Measurements from ENCODE around the gene MICAL1.

The MICAL1 gene

DNA sequence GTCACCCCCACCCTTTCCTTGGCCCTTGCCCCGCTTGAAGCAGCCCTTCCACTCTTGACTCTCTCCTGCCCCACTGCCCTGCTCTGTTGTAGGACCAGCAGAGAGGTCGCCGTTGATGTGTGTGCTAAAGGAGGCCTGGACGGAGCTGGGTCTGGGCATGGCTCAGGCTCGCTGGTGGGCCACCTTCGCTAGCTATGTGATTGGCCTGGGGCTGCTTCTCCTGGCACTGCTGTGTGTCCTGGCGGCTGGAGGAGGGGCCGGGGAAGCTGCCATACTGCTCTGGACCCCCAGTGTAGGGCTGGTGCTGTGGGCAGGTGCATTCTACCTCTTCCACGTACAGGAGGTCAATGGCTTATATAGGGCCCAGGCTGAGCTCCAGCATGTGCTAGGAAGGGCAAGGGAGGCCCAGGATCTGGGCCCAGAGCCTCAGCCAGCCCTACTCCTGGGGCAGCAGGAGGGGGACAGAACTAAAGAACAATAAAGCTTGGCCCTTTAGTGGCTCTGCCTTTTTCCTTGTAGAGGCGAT lies 12.1 kb downstream of the MICAL1 start:
- no peak for TF ChIP-seq GATA2 (IDR thresholded peaks at IDR 0.05; ENCODE audit: low read depth, low read length)
- no peak for TF ChIP-seq GATA3 (IDR thresholded peaks at IDR 0.05; ENCODE audit: low read depth, low read length)

DNA sequence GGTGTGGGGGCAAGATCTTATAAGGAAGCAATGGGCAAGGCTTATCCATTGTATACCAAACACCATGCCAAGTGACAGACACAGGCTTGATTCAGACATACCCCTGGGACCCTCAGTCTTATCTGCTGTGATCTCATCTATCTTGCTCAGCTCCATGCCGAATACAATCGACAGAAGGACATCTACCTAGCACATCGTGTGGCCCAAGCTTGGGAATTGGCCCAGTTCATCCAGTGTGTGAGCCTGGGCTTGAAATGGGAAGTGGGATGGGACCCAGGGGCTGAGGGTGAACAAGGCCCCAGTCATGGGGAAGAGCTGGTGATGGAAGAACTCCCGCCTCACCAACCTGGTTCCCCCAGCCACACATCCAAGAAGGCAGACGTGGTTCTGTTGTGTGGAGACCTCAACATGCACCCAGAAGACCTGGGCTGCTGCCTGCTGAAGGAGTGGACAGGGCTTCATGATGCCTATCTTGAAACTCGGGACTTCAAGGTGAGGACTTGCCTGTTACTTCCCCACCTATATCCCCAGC lies 13.1 kb downstream of the MICAL1 start:
- no peak for TF ChIP-seq GATA3 (IDR thresholded peaks at IDR 0.05; ENCODE audit: low read depth, low read length)
- TF ChIP-seq GATA2 (IDR thresholded peaks at IDR 0.05; ENCODE audit: low read depth, low read length): no peak

DNA sequence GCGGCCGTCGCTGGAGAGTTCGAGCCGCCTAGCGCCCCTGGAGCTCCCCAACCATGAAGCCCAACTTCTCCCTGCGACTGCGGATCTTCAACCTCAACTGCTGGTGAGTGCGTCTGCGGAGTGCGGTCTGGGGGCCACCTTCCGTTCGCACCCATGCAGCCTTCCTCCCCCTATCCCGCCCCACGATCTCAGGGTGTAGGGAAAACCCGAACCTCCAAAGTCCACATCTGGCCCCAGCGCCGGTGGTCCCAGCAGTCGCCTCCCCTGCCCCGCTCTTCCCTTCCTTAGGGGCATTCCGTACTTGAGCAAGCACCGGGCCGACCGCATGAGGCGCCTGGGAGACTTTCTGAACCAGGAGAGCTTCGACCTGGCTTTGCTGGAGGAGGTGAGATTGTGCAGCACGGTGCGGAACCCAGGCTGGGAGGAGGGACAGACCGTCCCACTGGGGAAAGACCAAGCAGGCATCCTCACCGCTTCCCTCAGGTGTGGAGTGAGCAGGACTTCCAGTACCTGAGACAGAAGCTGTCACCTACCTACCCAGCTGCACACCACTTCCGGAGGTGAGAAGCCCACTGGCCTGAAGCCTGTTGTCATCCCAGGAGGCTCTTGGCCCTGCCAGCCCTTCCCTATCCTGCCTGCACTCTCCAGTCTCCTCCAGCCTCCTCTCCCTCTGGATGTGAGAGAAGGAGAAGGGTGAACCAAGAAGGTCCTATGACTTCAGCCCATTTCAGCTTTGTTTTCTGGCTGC lies 14.3 kb downstream of the MICAL1 start:
- no peak for TF ChIP-seq GATA3 (IDR thresholded peaks at IDR 0.05; ENCODE audit: low read depth, low read length)
- TF ChIP-seq GATA2 (IDR thresholded peaks at IDR 0.05; ENCODE audit: low read depth, low read length): no peak

DNA sequence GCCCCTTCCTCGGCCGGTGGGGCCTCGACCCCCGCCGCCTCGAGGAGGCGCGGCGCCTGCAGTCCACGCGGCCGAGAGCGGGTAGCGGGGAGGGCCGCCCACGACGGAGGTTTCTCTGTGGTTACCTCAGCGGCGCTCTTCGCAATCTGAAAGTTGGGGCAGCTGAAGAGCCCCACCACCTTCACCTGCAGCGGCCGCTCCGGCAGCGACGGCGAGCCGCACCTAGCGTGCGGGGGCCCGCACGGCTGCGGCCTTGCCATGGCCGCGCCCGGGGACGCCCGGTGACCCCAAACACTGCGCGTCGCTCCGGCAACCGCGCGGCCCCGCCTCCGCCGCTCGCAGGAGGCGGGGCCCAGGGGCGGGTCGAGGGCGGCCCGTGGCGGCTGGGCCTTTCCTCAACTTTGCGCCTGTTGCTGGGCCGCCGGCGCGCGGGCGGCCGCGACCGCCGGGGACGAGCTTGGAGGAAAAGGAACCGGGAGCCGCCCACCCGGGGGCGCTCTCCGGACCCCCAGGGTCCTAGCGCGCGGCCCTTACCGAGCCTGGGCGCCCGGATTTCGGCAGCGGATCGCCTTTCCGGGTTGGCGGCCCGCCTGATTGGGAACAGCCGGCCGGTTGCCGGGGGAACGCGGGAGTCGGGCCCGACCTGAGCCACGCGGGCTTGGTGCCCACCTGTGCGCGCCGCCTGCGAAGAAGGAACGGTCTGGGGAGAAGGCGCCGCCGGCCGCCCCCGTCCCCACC lies 15.1 kb downstream of the MICAL1 start, which contains the start of the genes PPIL6 and SMPD2:
TSS of gene PPIL6 (minus strand) at position 298 of the 738 bp plus-strand sequence. CDS start at position 260, 38 bp downstream.
TSS of gene SMPD2 (plus strand) at position 394 of the 738 bp plus-strand sequence. CDS start 398 bp downstream, outside the sequence.
- TF ChIP-seq GATA3 (IDR thresholded peaks at IDR 0.05; ENCODE audit: low read depth, low read length): no peak
- no peak for TF ChIP-seq GATA2 (IDR thresholded peaks at IDR 0.05; ENCODE audit: low read depth, low read length)

DNA sequence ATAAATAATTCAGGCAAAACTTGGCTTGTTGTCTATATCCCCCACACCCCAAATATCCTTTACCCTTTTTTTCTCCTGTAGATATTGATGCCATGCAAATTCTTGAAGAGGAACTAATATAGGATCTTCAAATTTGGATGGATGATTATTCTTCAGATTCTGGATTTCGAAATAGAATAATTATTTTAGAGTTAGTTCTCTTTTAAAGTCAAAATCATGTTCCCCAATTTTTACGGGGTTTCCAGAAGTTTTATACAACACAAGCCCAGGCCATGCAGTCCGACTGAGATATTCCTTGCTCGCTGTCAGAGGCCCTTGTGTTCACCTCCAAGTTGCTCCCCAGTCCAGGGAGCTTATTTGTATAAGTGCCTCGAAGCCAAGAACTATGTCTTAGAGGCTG lies 19.5 kb downstream of the MICAL1 start:
- no peak for TF ChIP-seq GATA3 (IDR thresholded peaks at IDR 0.05; ENCODE audit: low read depth, low read length)
- no peak for TF ChIP-seq GATA2 (IDR thresholded peaks at IDR 0.05; ENCODE audit: low read depth, low read length)

DNA sequence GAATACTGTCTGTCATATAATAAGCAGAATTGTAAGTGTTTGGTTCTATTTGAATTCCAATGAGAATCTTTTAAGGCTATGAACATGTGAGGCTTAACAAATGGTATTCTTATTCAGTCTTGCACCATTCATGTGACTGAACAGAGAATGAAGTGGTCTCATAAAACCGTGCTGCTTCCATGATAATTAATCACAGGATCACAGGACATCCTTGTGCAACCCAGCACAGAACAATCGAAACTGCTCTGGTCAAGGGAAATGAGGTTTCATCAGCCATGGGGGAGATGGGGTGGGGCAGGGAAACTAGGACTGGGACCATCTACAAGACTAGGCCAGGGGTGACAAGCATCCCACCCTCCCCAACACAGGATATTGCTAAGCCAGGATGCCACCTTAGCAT lies 21.1 kb downstream of the MICAL1 start:
- no peak for TF ChIP-seq GATA3 (IDR thresholded peaks at IDR 0.05; ENCODE audit: low read depth, low read length)
- TF ChIP-seq GATA2 (IDR thresholded peaks at IDR 0.05; ENCODE audit: low read depth, low read length): no peak

DNA sequence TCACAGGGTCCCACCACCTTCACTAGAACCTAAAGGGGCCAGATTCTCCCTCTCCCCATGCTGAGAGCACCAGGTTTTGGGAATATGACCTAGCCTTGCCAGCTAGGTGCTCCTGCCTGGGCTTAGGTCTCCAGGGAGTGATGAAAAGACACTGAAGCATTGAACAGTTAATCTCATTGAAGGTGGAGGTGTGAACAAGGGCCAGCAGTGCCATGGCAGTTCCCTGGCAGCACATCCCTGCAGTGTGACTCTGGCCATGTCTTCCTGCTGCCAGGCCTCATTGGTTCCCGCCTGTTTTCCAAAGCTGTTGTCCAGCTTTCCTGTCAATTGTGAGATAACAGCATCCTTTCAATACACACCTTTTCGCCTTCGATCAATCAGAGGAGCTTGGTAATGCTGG lies 26.1 kb downstream of the MICAL1 start:
- TF ChIP-seq GATA3 (IDR thresholded peaks at IDR 0.05; ENCODE audit: low read depth, low read length): no peak
- TF ChIP-seq GATA2 (IDR thresholded peaks at IDR 0.05; ENCODE audit: low read depth, low read length): no peak

DNA sequence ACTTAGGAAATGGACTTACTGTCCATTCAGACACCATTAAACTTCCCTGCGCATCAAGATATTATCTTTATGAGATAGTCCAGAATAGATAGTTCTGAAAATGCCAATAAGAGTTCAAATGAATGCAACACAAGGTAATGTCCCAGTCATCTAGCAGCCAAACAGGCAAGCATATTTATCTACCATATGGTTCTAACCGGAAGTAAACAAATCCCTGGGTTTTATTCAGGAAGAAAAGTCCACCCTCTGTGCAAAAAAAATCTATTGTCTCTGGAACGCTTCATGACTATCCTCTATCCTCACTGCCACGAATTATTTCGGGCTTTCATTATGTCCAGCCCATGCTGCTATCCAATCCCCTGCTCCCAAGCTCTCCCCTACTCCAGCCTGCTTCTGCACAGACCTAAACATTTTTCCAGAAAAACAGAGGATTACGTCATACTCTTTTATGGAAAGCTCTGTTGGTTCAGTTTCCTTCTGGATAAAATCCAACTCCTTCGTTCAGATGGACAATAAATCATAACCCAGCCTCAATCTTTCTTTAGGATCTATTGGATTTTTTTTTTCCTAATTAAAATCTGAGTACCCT lies 26.6 kb downstream of the MICAL1 start:
- TF ChIP-seq GATA2 (IDR thresholded peaks at IDR 0.05; ENCODE audit: low read depth, low read length) (no peak), GATA3 (IDR thresholded peaks at IDR 0.05; ENCODE audit: low read depth, low read length) (no peak)

DNA sequence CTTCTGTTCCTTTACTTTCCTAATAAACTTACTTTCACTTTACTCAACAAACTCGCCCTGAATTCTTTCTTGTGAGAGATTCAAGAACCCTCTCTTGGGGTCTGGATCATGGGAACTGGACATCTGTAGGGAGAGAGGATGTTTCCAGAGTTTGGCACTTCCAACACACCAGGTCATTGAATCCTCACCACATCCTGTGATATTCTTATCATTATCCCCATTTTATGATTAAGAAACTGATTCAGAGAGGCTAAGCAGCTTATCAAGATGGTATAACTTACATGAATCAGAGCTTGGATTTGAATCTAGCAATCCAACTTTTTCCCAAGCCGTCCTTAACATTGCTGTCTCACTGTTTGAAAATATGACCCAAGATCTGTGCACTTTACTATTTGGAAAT lies 30.6 kb downstream of the MICAL1 start:
- TF ChIP-seq GATA2 (IDR thresholded peaks at IDR 0.05; ENCODE audit: low read depth, low read length) (no peak), GATA3 (IDR thresholded peaks at IDR 0.05; ENCODE audit: low read depth, low read length) (no peak)

DNA sequence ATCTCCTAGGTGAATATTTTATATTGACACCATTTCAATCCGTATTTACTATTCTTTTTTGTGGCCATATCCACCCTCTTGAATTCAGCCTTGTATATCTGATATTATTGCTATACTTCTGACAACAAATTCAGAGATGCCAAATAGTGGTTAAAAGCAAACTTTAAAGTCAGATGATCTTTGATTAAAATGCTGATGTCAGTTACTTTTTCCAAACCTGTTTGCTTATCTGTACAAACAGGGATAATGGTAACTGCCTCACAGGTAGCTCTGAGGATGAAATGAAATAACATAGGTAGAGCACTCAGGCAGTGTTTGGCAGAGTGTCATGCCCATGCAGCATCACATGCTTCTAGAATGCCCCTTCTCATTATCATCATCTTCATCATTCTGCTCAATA lies 34.4 kb downstream of the MICAL1 start:
- TF ChIP-seq GATA2 (IDR thresholded peaks at IDR 0.05; ENCODE audit: low read depth, low read length) (no peak), GATA3 (IDR thresholded peaks at IDR 0.05; ENCODE audit: low read depth, low read length) (no peak)

DNA sequence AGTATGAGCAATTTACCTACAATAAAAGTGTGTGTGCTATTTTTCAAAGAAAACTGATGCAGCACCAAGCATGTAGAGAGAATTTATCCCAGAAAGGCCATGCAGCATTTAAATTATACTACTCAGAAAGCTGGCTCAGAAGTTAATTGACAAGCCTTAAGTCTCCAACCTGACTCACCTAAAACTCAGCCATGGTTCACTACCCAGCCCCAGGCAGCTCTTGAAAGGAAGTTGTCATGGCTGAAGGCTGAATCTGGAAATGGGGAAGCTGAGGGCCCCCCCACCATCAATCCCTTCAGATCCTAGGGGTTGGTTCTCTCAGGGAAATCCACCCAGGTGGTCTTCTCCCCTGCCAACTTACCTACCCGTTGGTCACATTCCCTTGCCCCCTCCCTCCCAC lies 34.8 kb downstream of the MICAL1 start:
- TF ChIP-seq GATA3 (IDR thresholded peaks at IDR 0.05; ENCODE audit: low read depth, low read length) (no peak), GATA2 (IDR thresholded peaks at IDR 0.05; ENCODE audit: low read depth, low read length) (no peak)

DNA sequence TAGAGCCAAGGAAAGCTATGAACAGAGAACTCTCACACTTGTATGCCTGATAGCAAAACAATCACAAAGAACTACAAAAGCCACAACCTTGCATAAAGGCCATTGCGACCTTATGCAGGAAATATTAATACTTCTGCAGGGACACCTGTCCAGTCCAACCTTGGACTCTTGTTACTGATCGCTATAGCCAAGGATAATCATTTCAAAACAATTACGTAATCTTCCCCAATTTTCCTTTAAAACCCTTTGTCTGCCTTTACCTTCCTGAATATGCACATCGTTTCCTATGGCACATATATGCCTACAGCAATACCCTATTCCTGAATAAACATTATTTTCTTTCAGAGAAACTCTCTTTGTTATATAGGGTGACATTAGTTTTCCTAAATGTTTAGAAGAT lies 37.9 kb downstream of the MICAL1 start:
- no peak for TF ChIP-seq GATA3 (IDR thresholded peaks at IDR 0.05; ENCODE audit: low read depth, low read length)
- TF ChIP-seq GATA2 (IDR thresholded peaks at IDR 0.05; ENCODE audit: low read depth, low read length): no peak

DNA sequence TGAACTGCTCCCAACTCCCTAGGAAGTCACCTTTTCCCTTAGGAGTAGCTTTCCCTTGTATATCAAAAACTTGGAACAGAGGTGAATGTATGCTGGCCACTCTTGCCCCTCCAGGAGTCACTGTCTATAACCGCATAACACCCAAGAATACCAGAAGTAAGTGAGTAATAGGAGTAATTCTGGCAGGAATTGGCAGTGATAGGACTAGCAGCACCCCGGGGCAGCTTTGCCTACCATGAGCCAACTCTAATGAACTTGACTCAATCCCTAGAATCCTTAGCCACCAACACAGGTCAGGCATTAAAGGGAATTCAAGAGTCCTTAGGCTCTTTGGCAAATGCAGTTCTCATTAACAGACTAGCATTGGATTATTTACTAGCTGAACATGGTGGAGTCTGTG lies 44.5 kb downstream of the MICAL1 start:
- TF ChIP-seq GATA2 (IDR thresholded peaks at IDR 0.05; ENCODE audit: low read depth, low read length) (no peak), GATA3 (IDR thresholded peaks at IDR 0.05; ENCODE audit: low read depth, low read length) (no peak)

DNA sequence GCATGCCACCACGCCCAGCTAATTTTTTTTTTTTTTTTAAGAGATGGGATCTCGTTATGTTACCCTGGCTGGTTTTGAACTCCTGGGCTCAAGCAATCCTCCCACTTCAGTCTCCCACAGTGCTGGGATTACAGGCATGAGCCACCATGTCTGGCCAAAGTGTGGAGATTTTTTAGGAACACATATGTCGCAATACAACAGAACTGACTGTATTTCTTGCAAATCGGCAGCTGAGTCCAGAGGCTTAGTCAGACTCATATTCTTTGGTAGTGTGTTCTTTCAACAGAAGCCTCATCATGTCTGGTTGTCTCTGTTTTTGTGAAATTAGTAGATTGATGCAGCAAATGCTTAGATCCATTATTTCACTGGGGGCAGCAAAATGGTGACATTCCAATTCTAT lies 49.4 kb downstream of the MICAL1 start:
- TF ChIP-seq GATA3 (IDR thresholded peaks at IDR 0.05; ENCODE audit: low read depth, low read length) (no peak), GATA2 (IDR thresholded peaks at IDR 0.05; ENCODE audit: low read depth, low read length) (no peak)

Data from SH-SY5Y (cell line).